Mesenteric fat pad (tissue), 1 donor: ENCODE data around the gene P2RY2. TPM values are rescaled to one million over a fixed set of nuclear protein-coding genes. Genes with fewer than 3 reads are reported as not detected.

Experiments
- DNase-seq: peaks from one replicate; pipeline ENCODE4 v3.0.0-alpha.2; 2020; ENCODE audit warnings: low spot score
- long read RNA-seq: library from polyadenylated mRNA; unstranded; transcript quantifications from one replicate; pipeline ENCODE4 v2.0.0, GENCODE V29; 2020
- total RNA-seq: library from RNA; stranded (reverse); fragmentation: NEBNext Ultra II Directional; extraction: Animal tissue kit (Norgen Biotek cat#: 25700); gene quantifications from one replicate; pipeline ENCODE4 v1.2.1, GENCODE V29; 2021
- donor health status: DM: yes; HTN: yes; CAD: no.

Gene P2RY2
- total RNA-seq: 1.4 TPM
- long read RNA-seq, partial matches to known transcripts: 1 of 6 reads
- long read RNA-seq, other reads (novel, unspliced or antisense): 2 of 6 reads

DNA sequence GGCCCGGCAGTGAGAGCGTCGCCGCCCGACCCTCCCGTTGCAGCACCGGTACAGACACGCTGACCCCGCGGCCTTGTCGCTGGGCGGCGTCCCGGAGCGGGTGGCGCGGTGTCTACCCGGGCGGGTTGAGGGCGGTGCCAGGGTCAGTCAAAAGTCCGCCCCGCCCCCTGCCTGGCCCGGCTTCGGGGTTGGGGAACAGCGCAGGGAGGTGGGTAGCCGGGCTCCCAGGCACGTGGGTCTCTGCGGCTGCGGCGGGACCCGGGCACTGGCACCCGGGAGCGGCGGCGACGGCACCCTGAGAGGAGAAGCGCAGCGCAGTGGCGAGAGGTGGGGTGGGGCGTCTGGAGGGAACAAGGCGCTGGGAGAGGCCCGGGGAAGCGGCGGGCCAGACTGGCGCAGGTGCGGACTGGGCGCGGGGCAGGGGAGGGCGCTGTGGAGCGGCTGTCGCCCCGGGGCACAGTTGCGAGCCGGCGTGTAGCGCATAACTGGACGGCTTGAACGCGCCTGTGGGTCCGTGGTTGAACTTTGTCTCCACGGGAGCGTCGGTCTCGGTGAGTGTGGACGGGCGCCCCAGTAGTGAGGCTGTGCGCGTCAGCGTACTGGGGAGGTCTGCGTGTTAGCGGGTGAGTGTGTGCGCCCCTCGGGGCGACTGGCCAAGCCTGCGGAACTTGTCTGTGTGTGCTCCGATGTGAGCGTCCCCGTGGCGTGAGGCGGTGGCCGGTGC, at the start of gene P2RY2:
Gene P2RY2, plus strand, starts transcription at position 176 of the 724 bp plus-strand sequence. CDS start 15,879 bp downstream, outside the sequence.
- peak; percentile 95 for DNase-seq

DNA sequence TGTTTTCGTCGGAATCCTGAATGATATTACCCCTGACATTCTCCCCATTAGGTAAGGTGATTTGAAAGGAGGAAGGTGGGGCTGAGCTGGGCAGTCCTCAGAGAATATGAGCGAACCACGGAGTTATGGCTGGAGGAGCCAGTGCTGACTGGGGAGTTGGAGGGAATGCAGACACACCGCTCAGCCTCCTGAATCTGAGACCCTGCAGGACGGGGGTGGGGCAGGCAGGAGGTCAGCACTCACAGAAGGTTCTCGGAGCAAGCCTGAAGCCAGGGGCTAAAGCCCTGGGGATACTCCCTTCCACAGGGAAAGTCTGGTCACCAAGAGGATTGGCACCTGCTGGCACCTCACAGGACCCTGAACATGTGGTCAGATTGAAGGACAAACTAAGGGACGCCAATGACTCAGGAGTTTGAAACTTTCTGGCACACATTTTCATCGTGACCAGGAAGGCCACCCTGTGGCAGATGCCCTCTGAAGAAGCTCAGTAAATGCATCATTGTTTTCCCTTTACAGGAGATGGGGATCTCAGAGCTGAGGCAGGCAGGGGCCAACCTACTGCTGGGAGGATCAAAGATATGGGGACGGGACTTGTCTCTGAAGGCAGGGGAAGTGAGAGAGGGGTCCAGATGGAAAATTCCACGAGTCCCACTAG, 49.0 kb upstream of the P2RY2 start:
- DNase-seq: no peak

DNA sequence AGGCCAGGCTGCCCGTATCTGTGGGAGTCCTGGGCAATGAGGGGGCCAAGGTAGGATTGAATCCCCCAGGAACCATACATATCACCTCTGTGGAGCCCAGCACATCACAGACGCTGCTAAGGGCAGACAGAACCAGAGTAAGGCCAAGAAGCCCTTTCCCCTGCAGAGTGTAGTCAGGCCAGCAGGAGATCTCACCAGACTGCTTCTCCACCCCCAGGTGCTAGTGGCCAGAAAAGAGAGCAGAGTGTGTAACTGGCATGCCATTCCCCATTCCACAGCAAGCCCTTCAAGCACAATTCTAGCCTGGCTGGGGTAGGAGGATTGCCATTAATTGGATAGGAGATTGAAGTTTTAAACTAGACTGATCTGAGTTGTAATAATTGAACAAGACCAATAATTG, 47.9 kb upstream of the P2RY2 start:
- no peak for DNase-seq

DNA sequence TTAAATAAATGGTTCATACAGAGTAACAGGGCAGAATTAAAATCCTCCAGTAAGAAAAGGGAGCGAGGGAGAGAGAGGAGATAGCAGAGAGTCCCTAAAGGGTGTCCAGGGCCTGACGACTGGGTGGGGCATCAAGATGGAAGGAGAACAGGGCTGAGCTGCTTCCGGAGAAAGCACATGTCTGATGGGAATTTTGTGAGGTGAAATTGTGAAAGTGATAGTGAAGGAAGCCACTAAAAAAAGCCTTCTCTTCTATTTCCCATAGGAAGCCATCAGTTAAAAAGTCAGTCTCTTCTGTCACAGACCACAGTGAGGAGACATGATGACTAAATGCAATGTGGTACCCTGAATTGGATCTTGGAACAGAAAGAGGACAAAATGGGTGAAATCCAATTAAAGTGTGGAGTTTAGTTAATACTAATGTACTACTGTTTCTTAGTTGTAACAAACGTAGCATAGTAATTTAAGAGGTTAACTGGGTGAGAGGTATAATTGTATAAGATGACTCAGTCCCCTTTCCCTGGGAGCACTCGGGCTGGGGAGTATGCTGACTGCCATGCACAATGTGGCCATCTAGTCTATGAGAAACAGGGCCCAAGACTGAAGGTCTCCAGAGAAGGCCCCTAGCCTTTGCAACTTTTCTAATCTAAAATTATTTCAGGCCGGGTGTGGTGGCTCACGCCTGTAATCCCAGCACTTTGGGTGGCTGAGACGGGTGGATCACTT, 46.5 kb upstream of the P2RY2 start:
- no peak for DNase-seq

DNA sequence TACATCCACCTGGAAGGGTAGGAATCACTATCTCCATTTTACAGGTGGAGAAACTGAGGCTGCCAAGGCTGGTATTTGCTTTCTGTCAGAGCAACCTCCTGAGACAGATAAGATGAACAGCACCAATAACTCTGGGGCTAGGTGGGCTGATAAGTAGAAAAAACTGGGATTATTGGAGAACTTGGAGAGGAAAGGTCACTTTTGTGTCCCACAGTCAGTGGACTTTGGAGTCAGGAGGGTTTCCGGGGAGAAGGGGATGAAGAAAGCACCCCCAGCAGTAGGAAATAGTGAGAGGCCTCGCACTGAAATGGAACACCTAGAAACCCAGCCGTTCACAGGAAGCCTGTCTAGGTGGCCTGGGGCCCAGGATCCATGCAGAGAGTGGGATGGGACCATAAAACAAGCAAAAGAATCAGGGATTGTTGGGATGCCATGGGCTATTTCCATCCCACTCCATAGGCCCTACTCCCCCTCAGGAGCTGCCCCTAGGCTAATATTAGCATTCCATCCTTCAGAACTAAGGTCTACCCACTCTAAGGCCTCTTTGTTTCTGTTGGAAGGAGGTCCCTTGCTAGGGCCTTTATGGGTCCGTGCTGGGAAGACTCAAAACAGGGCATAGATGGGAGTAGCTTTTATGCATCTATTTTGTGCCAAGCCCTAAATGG, 45.0 kb upstream of the P2RY2 start:
- no peak for DNase-seq

DNA sequence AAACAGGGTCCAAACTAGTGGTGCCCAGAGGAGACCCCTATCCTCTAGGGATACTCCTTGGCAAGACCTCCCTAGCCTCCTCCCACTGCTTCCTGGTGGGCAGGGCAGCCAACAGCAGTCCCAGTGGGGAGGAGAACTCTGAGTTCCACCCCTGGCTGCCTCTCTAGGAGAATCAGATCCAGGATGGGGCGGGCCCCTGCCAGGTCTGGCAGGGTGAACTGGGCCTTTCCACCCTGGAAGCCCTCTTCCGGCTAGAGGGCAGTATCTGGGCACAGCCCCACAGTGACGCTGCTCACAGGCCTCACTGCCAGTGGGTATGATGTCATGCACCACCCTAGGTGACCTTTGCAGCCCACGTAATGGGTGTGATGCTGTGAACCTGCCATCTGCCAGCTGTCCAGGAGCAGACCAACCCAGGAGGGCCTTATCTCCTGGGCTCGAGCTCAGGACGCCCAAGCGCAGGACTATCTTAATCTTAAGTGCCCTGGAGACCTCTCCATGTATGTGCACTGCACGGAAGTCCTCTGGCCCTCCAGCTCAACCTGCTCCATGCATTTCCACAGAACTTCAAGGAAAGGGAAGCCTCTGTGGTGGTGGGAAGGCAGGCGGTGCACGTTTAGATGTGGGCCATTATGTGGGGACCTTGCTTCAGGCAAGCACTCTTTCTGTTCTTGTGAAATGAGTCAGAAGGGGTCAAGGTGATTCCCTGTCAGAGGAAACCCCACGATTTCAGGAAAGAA, 44.2 kb upstream of the P2RY2 start:
- DNase-seq: no peak

DNA sequence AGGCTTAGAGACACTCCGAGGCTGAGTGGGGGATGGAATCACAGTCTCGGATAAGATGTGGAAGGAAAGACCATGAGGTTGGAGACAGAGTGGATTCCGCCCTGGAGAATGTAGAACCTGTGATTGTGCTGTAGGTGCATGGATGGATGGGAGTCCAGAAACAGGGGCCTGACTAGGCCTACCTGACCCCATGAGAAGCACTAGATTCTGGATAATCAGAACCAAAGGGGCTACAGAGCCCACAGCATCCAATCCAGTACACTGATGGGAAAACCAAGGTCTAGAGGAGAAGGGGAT, 43.6 kb upstream of the P2RY2 start:
- DNase-seq: no peak

DNA sequence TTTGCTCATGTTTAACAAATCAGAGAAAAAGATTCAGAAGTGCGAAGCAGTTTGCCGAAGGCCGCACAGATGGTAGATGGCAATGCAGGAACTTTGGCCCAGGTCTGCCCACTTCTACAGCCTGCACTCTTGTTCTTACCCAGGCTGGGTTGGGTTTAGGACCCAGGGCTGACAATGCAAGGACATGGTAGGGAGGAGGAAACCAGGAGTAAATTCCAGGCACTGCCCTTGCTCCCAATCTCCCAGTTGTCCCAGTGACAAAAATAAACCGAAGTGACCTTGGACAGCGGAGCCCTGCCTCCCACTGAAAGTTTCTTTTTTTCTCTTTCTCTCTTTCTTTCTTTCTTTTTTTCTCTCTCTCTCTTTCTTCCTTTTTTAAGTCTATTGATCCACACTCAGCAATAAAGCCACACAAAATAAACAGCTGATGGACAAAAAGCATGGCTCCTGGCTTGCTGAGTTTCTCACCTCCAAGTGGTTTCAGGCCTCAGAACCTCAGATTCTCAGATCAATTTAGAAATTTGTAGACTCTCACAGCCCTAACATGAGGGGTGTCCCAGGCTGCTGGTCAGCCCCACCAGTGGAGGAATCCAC, 42.4 kb upstream of the P2RY2 start:
- no peak for DNase-seq

DNA sequence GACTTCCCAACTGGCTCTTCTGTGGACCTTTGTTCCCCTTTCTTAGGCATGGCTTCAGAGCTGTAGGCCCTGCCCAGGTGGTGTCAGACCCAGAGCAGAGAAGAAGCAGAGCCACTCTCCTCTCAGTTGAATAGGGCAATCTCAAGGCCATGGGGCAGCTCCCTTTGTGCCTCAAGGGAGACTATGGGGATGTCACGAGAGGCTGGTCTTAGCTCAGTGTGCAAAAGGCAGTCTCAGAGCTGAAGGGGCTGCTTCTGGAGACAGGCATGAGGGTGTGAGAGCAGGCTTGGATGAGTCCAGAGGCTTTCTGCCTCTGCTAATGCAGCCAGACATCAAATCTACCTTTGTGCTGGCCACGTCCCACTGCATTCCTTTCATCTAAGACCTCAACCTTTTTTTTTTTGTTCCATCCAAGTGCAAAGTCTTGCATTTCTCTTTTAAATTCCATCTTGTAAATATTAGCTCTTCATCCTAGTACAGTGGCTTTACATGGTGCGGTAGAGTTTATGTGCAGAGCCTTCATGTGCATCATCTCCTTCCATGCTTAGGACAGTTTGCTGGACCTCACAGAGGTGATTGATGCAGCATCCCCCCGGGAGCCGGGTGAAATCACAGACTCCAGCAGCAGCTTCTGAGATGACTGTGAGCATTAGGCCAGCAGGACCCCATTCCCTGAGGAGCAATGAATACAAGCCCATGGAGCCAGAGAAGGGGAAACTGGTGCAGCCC, 41.8 kb upstream of the P2RY2 start:
- DNase-seq: no peak

DNA sequence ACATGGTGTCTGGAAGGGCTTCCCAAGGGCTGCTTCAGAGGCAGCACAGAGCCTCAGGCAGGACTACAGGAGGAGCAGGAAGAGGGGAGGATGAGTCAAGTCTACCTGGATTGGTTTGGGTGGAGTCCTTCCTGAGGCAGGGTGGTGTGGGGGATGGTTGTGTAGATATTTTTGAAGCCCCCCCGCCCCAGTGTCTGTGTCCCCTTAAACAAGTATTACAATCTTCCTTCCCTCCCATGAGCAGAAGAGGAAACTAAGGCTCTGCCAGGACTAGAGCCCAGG, 41.3 kb upstream of the P2RY2 start:
- DNase-seq: no peak

DNA sequence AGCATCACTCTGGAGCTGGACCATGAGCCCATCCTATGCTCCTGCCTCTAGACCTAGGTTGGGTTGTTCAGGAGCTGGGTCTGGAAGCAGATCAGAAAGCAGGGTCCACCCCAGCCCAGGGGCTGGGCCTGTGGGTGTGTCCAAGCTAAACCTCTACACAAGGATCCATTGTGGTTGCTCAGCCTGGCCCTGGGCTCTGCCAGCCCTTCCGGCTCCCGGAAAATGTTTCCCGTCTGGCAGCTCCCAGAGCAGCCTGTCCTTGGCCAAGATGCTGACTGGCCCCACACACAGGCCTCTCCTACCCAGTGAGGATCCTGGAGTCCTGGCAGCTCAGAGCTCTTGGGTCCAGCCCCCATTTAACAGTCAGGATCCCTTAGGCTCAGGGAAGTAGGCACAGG, 40.7 kb upstream of the P2RY2 start:
- no peak for DNase-seq

DNA sequence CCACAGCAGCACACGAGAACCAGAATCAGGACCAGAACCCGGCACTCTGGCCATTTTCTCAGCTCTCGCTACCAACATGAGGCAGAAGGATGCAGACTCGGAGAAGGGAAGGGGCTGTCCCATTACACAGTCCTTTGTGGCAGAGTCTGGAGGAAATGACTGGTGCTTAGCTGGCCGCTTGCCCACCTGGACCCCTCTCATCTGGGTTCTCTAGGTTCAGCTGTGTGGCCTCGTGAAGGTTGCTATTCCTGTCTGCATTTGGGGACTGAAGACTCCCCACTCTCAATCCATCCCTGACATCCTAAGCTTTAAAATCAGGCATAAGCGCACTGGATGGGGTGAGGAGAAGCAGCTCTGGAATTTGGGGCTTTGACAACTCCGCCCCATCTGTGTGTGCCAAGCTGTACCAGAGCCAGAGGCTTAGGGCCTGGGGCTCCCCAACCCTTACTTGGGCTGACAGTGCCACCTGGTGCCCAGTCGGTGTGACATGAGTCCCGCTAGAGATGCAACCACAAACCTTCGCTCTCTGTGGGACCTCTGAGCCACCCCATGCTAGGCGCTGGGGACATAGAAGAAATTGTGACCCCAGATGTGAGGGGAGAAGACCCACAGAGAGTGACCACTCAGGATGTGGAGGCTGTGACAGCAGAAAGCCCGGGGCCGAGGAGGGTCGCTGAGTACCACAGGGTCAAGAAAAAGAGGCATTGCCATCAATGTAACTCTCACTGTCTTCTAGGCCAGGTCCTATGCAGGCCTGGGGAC, 40.1 kb upstream of the P2RY2 start:
- DNase-seq: no peak

DNA sequence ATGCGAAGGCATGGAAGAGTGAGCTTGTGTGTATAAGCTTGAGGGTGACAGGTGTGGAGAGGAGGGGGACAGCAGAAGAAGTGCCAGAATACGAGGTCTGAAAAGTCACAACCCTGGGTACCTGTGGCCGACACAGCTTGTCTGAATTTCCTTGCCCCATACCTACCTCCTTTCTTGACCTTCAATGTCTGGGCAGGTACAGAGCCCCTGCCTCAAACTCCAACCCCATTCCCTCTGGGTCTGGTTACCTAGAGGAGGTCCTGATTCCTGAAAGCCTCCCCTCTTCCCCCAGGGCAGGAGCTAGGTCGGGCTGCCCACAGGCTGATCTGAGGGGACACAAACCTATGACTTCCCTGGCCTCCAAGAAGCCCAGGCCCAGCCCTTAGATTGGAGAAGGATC, 39.4 kb upstream of the P2RY2 start:
- DNase-seq: no peak

DNA sequence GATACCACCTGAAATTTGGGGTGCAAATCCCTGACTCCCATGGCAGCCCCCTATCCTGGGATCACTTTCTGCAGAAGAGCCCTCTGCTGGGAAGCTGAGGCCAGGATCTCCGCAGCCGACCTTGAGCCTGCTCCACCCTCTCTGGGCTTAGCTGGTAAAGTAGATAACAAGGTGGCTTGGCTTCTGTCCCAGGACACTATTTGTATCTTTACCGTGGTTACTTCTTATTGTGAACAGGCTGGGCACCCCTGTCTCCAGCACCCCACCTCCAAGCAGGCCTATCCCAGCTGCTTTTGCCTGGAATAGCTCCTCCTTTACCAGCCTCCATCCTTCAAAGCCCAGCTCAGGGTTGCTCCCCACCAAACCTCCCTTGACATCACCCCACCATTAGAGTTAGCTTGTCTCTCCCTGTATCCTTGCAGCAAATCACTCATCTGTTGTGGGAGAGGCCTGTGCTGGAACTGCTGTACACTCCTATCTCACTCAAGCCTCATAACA, 35.2 kb upstream of the P2RY2 start:
- DNase-seq: peak; percentile 73

DNA sequence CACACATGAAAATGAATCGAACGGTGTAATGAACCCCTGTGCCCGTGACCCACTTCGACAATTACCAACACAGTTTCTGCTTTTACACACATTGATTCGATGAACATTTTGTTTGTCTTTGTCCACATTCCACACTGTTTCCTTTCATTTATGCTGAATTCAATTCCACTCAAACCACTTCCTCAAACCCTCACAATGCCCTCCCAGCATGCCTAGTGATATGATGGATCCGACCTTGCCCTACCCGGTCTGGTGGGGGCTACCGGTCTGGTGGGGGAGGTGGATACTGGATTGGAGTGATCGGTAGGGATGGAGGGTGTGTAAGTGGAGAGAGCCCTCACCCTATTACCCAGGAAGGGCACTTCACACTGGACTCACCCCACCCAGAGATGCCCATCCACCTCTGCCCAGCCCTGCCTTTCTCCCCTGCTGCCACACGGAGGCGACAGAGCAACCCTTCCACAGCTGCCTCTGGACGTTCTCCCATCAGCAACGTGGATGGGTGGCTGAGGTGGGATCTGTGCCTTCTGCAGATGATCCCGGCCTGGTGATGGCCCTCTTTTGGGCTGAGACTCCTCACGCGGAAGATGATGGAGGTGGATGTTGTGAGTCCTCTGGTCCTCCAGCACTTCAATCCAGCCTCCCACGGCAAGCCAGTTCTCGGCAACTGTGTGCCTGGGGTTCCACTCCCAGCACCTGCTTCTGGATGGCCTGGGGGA, 33.0 kb upstream of the P2RY2 start:
- DNase-seq: peak; percentile 90

DNA sequence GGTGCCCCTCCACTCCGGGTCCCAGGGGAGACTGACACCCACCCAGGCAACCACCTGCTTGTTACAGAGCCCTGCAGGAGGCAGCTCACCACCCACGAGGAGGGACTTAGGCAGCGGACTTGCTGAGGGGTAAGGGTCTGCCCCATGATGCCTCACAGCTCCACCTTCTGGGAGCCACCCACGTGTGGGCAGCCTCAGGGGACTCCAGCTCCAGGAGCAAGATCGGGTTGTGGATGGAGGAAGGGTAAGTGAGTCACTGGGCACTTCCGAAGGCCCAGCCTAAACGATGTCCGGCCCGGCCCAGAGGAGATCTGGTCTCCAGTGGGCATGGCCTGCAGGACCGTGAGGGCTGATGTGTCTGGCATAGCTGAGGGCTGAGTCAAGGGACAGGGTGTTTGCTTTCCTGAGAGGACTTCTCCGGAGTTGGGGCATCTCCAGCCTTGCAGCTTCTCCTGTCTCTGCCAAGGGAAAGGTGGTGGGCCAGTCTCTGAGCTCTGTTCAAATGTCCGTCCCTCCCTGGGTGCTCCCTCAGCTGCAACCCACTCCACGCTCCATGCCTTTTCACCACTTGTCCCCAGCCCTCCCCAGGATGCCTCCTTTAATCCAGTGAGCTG, 32.3 kb upstream of the P2RY2 start:
- DNase-seq: peak; percentile 85

DNA sequence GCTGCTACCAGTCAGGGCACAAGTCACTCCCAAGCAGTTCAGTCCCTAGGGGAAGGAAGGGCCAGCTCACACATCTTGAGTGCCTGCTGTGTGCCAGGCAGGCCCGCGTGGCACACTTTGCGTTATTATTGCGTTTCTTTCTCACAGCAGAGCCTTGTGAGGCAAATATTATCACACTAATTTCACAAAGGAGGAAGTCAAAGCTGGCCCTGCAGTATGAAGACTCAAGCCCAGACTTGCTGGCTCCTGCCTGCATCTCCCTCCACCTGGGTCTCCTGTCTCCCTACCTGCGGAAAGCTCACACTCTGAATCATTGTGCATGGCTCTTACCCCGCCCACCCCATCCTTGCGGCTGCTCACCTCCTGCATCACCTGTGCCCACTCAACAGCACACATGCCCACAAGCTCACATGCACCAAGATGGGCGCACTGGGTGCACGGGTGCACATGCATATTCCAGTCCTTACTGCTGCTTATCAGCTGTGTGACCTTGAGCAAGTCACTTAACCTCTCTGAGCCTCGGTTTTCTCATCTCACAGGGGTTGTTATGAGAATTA, 31.7 kb upstream of the P2RY2 start:
- peak; percentile 59 for DNase-seq

DNA sequence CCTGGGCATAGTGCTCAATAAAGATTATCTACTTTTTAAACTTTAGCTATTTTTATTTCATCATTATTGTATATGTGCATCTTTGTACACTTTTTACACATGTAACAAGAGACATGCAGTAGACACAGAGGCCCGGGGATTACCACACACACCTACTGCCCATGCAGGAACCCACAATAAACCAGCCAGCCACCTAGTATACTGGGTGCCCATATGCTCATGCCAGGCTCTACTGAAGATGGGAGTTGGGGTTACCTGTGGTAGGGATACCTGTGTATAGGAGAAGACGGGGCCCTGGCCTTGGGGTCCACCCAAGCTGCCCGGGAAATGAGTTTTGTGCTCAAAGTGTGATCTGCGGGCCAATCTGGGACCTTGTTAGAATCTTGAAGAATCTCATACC, 31.2 kb upstream of the P2RY2 start:
- peak; percentile 47 for DNase-seq
